ENCODE data around the gene ASF1B.

GRCh38 chr19:14117668-14118164 is 18.7 kb downstream of the ASF1B start, which contains the start of gene PRKACA:
- TF ChIP-seq CTCF (conservative IDR thresholded peaks at IDR 0.05 in 1 of 2, IDR thresholded peaks at IDR 0.05 in 1 of 2; ENCODE audit: low read depth in 1 of 2, low read length in 2 of 2) (no peak), EZH2 (IDR thresholded peaks at IDR 0.05; ENCODE audit: low read length, missing control alignments) (no peak)

All from fibroblast of lung (primary cell).